ENCODE measurements around the gene ALS2CL.

Gene ALS2CL

DNA sequence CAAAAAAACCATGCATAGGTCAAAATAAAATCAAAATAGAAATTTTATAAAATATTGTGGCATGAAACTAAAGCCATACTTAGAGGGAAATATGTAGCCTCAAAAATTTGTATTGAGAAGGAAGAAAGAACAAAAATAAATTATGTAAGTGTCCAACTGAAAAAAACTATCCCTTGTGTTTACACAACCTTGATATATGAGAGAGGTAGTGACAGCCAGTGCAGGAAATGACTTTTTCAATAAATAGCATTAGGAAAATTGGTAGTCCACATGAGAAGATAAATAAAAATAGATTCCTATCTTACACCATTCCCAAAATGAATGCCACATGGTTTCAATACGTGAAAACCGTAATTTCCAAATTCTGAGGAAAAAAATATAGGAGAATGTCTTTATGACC lies 37.3 kb upstream of the ALS2CL start:
- no peaks in the 10 kb centered on the region for H3K9me3 ChIP-seq (ENCODE audit: control insufficient read depth in 1 of 2, low read length in 2 of 2)
- H3K4me3 ChIP-seq (ENCODE audit: low read depth in 1 of 2, low read length in 2 of 2), result no peak overlapping the region
- no peaks in the 10 kb centered on the region for H3K4me1 ChIP-seq (ENCODE audit: control insufficient read depth in 1 of 2, insufficient read depth in 2 of 2, low read length in 2 of 2)
- H3K27me3 ChIP-seq (ENCODE audit: control insufficient read depth in 1 of 2, insufficient read depth in 2 of 2, low read length in 2 of 2), result no peaks in the 10 kb centered on the region
- H3K36me3 ChIP-seq (ENCODE audit: control insufficient read depth in 1 of 2, insufficient read depth in 2 of 2, low read length in 2 of 2), result no peaks in the 10 kb centered on the region
- H3K9ac ChIP-seq (ENCODE audit: low read depth in 1 of 2, low read length in 2 of 2), result no peak overlapping the region
- no peak overlapping the region for H3K27ac ChIP-seq (ENCODE audit: low read depth, low read length)

DNA sequence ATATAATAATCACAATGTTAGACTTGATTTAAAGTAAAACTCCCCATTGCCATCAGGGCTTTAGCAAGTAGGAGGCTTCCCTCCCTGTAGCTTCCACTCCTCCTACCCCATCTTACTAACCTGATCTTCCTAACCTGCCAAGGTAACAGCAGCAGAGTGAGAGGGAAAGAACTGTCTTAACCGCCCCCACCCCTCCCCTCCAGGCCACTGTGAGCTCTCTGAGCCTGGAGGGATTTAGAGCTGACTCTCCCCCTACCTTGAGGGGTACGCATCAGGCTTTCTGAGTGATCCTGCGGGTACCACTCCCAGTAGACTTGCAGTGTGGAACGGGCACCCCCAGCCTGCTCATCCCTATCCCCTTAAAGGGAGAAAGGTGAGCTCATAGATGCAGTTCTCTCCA lies 35.6 kb upstream of the ALS2CL start:
- H3K4me1 ChIP-seq (ENCODE audit: control insufficient read depth in 1 of 2, insufficient read depth in 2 of 2, low read length in 2 of 2), result no peaks in the 10 kb centered on the region
- no peaks in the 10 kb centered on the region for H3K27me3 ChIP-seq (ENCODE audit: control insufficient read depth in 1 of 2, insufficient read depth in 2 of 2, low read length in 2 of 2)
- no peaks in the 10 kb centered on the region for H3K36me3 ChIP-seq (ENCODE audit: control insufficient read depth in 1 of 2, insufficient read depth in 2 of 2, low read length in 2 of 2)
- H3K9ac ChIP-seq (ENCODE audit: low read depth in 1 of 2, low read length in 2 of 2), result no peak overlapping the region
- no peak overlapping the region for H3K4me3 ChIP-seq (ENCODE audit: low read depth in 1 of 2, low read length in 2 of 2)
- H3K27ac ChIP-seq (ENCODE audit: low read depth, low read length), result no peak overlapping the region
- no peaks in the 10 kb centered on the region for H3K9me3 ChIP-seq (ENCODE audit: control insufficient read depth in 1 of 2, low read length in 2 of 2)

GRCh38 chr3:46725621-46726314 lies 32.3 kb upstream of the ALS2CL start:
- Histone ChIP-seq H3K9ac (ENCODE audit: low read depth in 1 of 2, low read length in 2 of 2) (no peak overlapping the region), H3K4me3 (ENCODE audit: low read depth in 1 of 2, low read length in 2 of 2) (no peak overlapping the region), H3K27me3 (ENCODE audit: control insufficient read depth in 1 of 2, insufficient read depth in 2 of 2, low read length in 2 of 2) (no peaks in the 10 kb centered on the region), H3K9me3 (ENCODE audit: control insufficient read depth in 1 of 2, low read length in 2 of 2) (peaks cover 0 to 3% of the 10 kb centered on the region in 2 donors), H3K36me3 (ENCODE audit: control insufficient read depth in 1 of 2, insufficient read depth in 2 of 2, low read length in 2 of 2) (no peaks in the 10 kb centered on the region), H3K27ac (ENCODE audit: low read depth, low read length) (no peak overlapping the region), H3K4me1 (ENCODE audit: control insufficient read depth in 1 of 2, insufficient read depth in 2 of 2, low read length in 2 of 2) (no peaks in the 10 kb centered on the region)

- H3K4me1 ChIP-seq (ENCODE audit: control insufficient read depth in 1 of 2, insufficient read depth in 2 of 2, low read length in 2 of 2), result no peaks in the 10 kb centered on the region
- peaks cover 0 to 3% of the 10 kb centered on the region in 2 donors for H3K9me3 ChIP-seq (ENCODE audit: control insufficient read depth in 1 of 2, low read length in 2 of 2)
- H3K27me3 ChIP-seq (ENCODE audit: control insufficient read depth in 1 of 2, insufficient read depth in 2 of 2, low read length in 2 of 2), result no peaks in the 10 kb centered on the region
- no peak overlapping the region for H3K4me3 ChIP-seq (ENCODE audit: low read depth in 1 of 2, low read length in 2 of 2)
- no peak overlapping the region for H3K27ac ChIP-seq (ENCODE audit: low read depth, low read length)
- no peaks in the 10 kb centered on the region for H3K36me3 ChIP-seq (ENCODE audit: control insufficient read depth in 1 of 2, insufficient read depth in 2 of 2, low read length in 2 of 2)
- no peak overlapping the region for H3K9ac ChIP-seq (ENCODE audit: low read depth in 1 of 2, low read length in 2 of 2)
Observed at GRCh38 chr3:46724424-46724823, 30.9 kb upstream of the ALS2CL start.

DNA sequence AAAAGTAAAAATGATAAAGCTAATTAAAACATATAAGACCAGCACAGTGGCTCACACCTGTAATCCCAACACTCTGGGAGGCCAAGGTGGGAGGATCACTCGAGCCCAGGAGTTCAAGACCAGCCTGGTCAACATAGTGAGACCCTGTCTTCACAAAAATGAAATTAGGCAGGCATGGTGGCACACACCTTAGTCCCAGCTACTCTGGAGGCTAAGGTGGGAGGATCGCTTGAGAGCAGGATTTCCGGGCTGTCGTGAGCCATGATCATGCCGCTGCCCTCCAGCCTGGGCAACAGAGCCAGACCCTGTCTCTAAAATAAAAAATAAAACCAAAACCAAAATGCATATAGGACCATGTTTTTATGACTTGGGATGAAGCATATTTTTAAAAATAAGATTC lies 29.0 kb upstream of the ALS2CL start:
- Histone ChIP-seq H3K4me3 (ENCODE audit: low read depth in 1 of 2, low read length in 2 of 2) (no peak overlapping the region), H3K4me1 (ENCODE audit: control insufficient read depth in 1 of 2, insufficient read depth in 2 of 2, low read length in 2 of 2) (no peaks in the 10 kb centered on the region), H3K27me3 (ENCODE audit: control insufficient read depth in 1 of 2, insufficient read depth in 2 of 2, low read length in 2 of 2) (peaks cover 0 to 2% of the 10 kb centered on the region in 2 donors), H3K9me3 (ENCODE audit: control insufficient read depth in 1 of 2, low read length in 2 of 2) (peaks cover 0 to 3% of the 10 kb centered on the region in 2 donors), H3K27ac (ENCODE audit: low read depth, low read length) (no peak overlapping the region), H3K36me3 (ENCODE audit: control insufficient read depth in 1 of 2, insufficient read depth in 2 of 2, low read length in 2 of 2) (no peaks in the 10 kb centered on the region), H3K9ac (ENCODE audit: low read depth in 1 of 2, low read length in 2 of 2) (no peak overlapping the region)

- Histone ChIP-seq H3K4me3 (ENCODE audit: low read depth in 1 of 2, low read length in 2 of 2) (no peak overlapping the region), H3K27ac (ENCODE audit: low read depth, low read length) (no peak overlapping the region), H3K9me3 (ENCODE audit: control insufficient read depth in 1 of 2, low read length in 2 of 2) (peaks cover 0 to 3% of the 10 kb centered on the region in 2 donors)
Observed at GRCh38 chr3:46721009-46721408, 27.5 kb upstream of the ALS2CL start.

DNA sequence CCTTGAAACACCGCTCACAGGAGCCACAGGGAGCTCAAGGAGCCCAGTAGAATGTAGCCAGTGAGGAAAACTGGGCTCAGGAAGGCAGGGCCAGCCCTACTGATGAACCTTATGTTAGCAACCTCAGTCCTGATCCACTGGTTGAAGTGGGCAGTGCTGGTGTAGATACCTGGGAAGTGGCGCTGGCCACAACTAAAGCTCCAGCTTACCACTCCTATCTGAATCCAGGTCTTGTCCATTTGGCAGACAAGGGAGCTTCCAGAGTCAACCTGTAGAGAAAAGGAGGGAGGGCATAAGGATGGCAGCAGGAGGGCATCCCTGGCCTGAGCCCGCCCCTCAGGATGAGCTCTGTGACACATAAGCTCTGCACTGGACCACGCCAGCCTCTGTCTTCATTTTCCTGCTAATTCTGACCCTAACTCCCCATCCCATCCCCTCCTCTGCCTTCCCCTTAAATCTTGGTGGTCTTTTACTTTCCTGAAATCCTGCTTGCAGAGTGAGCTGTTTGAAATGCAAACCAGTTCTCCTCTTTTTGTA lies 26.3 kb upstream of the ALS2CL start:
- Histone ChIP-seq H3K4me1 (ENCODE audit: control insufficient read depth in 1 of 2, insufficient read depth in 2 of 2, low read length in 2 of 2) (no peaks in the 10 kb centered on the region), H3K9ac (ENCODE audit: low read depth in 1 of 2, low read length in 2 of 2) (no peak overlapping the region), H3K9me3 (ENCODE audit: control insufficient read depth in 1 of 2, low read length in 2 of 2) (peaks cover 0 to 3% of the 10 kb centered on the region in 2 donors), H3K4me3 (ENCODE audit: low read depth in 1 of 2, low read length in 2 of 2) (no peak overlapping the region), H3K27me3 (ENCODE audit: control insufficient read depth in 1 of 2, insufficient read depth in 2 of 2, low read length in 2 of 2) (peaks cover 0 to 2% of the 10 kb centered on the region in 2 donors), H3K27ac (ENCODE audit: low read depth, low read length) (no peak overlapping the region), H3K36me3 (ENCODE audit: control insufficient read depth in 1 of 2, insufficient read depth in 2 of 2, low read length in 2 of 2) (no peaks in the 10 kb centered on the region)

More at GRCh38 chr3:46721009-46721408, 27.5 kb upstream of the ALS2CL start:
- no peak overlapping the region for H3K9ac ChIP-seq (ENCODE audit: low read depth in 1 of 2, low read length in 2 of 2)
- peaks cover 0 to 2% of the 10 kb centered on the region in 2 donors for H3K27me3 ChIP-seq (ENCODE audit: control insufficient read depth in 1 of 2, insufficient read depth in 2 of 2, low read length in 2 of 2)
- H3K36me3 ChIP-seq (ENCODE audit: control insufficient read depth in 1 of 2, insufficient read depth in 2 of 2, low read length in 2 of 2), result no peaks in the 10 kb centered on the region
- H3K4me1 ChIP-seq (ENCODE audit: control insufficient read depth in 1 of 2, insufficient read depth in 2 of 2, low read length in 2 of 2), result no peaks in the 10 kb centered on the region

DNA sequence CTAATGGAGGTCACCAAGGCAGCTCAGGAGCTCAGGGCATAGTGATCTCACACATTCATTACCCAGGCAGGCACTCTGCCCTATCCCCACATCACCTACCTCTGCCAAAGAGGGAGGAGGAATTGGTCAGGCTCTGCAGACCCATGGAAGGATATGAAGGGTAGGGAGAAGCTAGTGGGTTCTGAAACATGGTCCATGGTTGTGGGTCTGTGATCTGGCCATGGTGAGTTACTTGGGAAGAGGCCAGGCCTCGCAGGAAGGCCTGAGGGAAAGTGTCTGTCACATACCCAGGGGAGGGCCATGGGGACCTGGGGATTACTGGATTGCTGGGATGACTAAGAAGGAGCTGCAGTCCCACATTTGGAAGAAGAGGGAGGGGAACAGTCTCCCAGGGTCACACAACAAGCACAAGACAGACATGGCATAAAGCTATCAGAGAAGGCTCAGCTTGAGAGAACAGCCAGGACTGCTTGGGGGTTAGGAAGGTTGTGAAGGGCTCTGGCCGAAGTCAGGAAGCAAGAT lies 25.6 kb upstream of the ALS2CL start:
- Histone ChIP-seq H3K27ac (ENCODE audit: low read depth, low read length) (no peak overlapping the region), H3K4me3 (ENCODE audit: low read depth in 1 of 2, low read length in 2 of 2) (no peak overlapping the region), H3K9ac (ENCODE audit: low read depth in 1 of 2, low read length in 2 of 2) (no peak overlapping the region), H3K36me3 (ENCODE audit: control insufficient read depth in 1 of 2, insufficient read depth in 2 of 2, low read length in 2 of 2) (no peaks in the 10 kb centered on the region), H3K27me3 (ENCODE audit: control insufficient read depth in 1 of 2, insufficient read depth in 2 of 2, low read length in 2 of 2) (peaks cover 0 to 2% of the 10 kb centered on the region in 2 donors), H3K4me1 (ENCODE audit: control insufficient read depth in 1 of 2, insufficient read depth in 2 of 2, low read length in 2 of 2) (no peaks in the 10 kb centered on the region), H3K9me3 (ENCODE audit: control insufficient read depth in 1 of 2, low read length in 2 of 2) (peaks cover 0 to 3% of the 10 kb centered on the region in 2 donors)

DNA sequence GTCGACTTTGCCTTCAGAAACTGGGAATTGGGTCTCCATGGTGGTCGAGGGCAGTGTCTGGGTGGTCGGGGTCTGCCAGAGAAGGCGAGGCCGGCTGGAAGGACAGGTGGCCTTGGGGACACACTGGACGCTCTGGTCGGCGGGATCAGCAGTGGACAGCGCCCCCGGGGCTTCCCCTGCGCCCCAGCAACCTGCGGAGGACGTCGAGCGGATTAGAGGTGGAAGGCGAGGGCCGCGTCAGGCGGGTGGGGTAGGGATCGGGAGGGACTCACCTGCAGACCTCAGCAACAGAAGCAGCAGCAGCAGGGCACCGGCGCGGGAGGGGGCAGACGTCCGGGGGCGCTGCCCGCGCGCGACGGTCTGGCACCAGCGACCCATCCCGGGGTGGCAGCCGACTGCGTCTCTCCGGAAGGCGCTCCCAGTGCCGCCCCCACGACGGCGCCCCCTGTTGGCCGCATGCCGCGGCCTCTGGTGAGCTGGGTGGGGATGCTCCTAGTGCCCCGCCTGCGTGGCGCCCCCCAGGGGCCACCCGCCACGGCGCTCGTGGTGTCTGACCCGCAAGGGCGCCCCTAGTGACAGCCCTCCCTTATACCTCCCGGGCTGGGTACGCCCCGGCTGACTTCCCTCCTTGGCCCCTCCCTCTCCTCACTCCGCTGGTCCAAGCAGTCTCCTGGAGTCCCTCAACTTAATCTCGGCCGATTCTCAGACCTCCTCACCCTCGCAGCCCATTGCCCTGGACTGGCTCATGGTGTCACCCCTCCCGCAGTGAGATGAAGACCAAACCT lies 24.2 kb upstream of the ALS2CL start, which contains the start of gene PRSS50:
TSS of gene PRSS50 (minus strand) at position 423 of the 785 bp plus-strand sequence. CDS start at position 378, 45 bp downstream.
- H3K36me3 ChIP-seq (ENCODE audit: control insufficient read depth in 1 of 2, insufficient read depth in 2 of 2, low read length in 2 of 2), result no peaks in the 10 kb centered on the region
- H3K4me3 ChIP-seq (ENCODE audit: low read depth in 1 of 2, low read length in 2 of 2), result no peak within 1 kb of the TSS
- no peak within 1 kb of the TSS for H3K27ac ChIP-seq (ENCODE audit: low read depth, low read length)
- no peaks in the 10 kb centered on the region for H3K4me1 ChIP-seq (ENCODE audit: control insufficient read depth in 1 of 2, insufficient read depth in 2 of 2, low read length in 2 of 2)
- H3K9ac ChIP-seq (ENCODE audit: low read depth in 1 of 2, low read length in 2 of 2), result no peak within 1 kb of the TSS
- H3K9me3 ChIP-seq (ENCODE audit: control insufficient read depth in 1 of 2, low read length in 2 of 2), result peaks cover 0 to 3% of the 10 kb centered on the region in 2 donors
- H3K27me3 ChIP-seq (ENCODE audit: control insufficient read depth in 1 of 2, insufficient read depth in 2 of 2, low read length in 2 of 2), result peaks cover 0 to 2% of the 10 kb centered on the region in 2 donors
